ENCODE measurements around the gene PCSK4.

The PCSK4 gene

GRCh38 chr19:1483131-1483978, 6.8 kb downstream of the PCSK4 start:
- no peaks in the 10 kb centered on the region for H3K9me3 ChIP-seq (ENCODE audit: control insufficient read depth, low read length)
- H3K9ac ChIP-seq: no peak overlapping the region
- no peaks in the 10 kb centered on the region for H3K36me3 ChIP-seq (ENCODE audit: control insufficient read depth, insufficient read depth, low read length)
- no peaks in the 10 kb centered on the region for H3K79me2 ChIP-seq
- H3K4me1 ChIP-seq: peaks cover 2% of the 10 kb centered on the region
- H2AFZ ChIP-seq: no peak overlapping the region
- H3K27me3 ChIP-seq (ENCODE audit: control insufficient read depth, insufficient read depth, low read length): no peaks in the 10 kb centered on the region
- no peak overlapping the region for H3K4me2 ChIP-seq (ENCODE audit: low read length)
- H3K27ac ChIP-seq: no peak overlapping the region
- TF ChIP-seq CTCF (IDR thresholded peaks at IDR 0.05): no peak
- H3K4me3 ChIP-seq (ENCODE audit: low read depth, low read length): no peak overlapping the region

- Histone ChIP-seq H3K4me3 (ENCODE audit: low read depth, low read length) (no peak overlapping the region), H3K27ac (no peak overlapping the region), H3K4me1 (peaks cover 4% of the 10 kb centered on the region), H3K4me2 (ENCODE audit: low read length) (no peak overlapping the region), H3K79me2 (no peaks in the 10 kb centered on the region), H3K27me3 (ENCODE audit: control insufficient read depth, insufficient read depth, low read length) (no peaks in the 10 kb centered on the region), H3K9me3 (ENCODE audit: control insufficient read depth, low read length) (no peaks in the 10 kb centered on the region), H3K36me3 (ENCODE audit: control insufficient read depth, insufficient read depth, low read length) (no peaks in the 10 kb centered on the region), H3K9ac (no peak overlapping the region), H2AFZ (no peak overlapping the region)
- no peak for TF ChIP-seq CTCF (IDR thresholded peaks at IDR 0.05)
These were observed 7.6 kb downstream of the PCSK4 start for GRCh38 chr19:1482361-1483130.

GRCh38 chr19:1481893-1482360, 8.2 kb downstream of the PCSK4 start:
- Histone ChIP-seq H3K9me3 (ENCODE audit: control insufficient read depth, low read length) (no peaks in the 10 kb centered on the region), H3K9ac (no peak overlapping the region), H3K27me3 (ENCODE audit: control insufficient read depth, insufficient read depth, low read length) (no peaks in the 10 kb centered on the region), H3K4me3 (ENCODE audit: low read depth, low read length) (no peak overlapping the region), H3K79me2 (no peaks in the 10 kb centered on the region), H3K4me2 (ENCODE audit: low read length) (no peak overlapping the region), H3K36me3 (ENCODE audit: control insufficient read depth, insufficient read depth, low read length) (no peaks in the 10 kb centered on the region), H3K4me1 (peaks cover 4% of the 10 kb centered on the region), H2AFZ (no peak overlapping the region), H3K27ac (no peak overlapping the region)
- TF ChIP-seq CTCF (IDR thresholded peaks at IDR 0.05): no peak

- no peak overlapping the region for H3K4me3 ChIP-seq (ENCODE audit: low read depth, low read length)
- TF ChIP-seq CTCF (IDR thresholded peaks at IDR 0.05): no peak
- no peak overlapping the region for H3K4me2 ChIP-seq (ENCODE audit: low read length)
These were observed 8.8 kb downstream of the PCSK4 start for GRCh38 chr19:1481224-1481892.

More at GRCh38 chr19:1481224-1481892, 8.8 kb downstream of the PCSK4 start:
- H3K9ac ChIP-seq: no peak overlapping the region
- no peaks in the 10 kb centered on the region for H3K9me3 ChIP-seq (ENCODE audit: control insufficient read depth, low read length)
- no peaks in the 10 kb centered on the region for H3K79me2 ChIP-seq
- no peaks in the 10 kb centered on the region for H3K36me3 ChIP-seq (ENCODE audit: control insufficient read depth, insufficient read depth, low read length)
- H3K27me3 ChIP-seq (ENCODE audit: control insufficient read depth, insufficient read depth, low read length): no peaks in the 10 kb centered on the region
- H3K27ac ChIP-seq: no peak overlapping the region
- H2AFZ ChIP-seq: no peak overlapping the region
- peaks cover 4% of the 10 kb centered on the region for H3K4me1 ChIP-seq
